ENCODE data around the gene SLC12A7.

DNA sequence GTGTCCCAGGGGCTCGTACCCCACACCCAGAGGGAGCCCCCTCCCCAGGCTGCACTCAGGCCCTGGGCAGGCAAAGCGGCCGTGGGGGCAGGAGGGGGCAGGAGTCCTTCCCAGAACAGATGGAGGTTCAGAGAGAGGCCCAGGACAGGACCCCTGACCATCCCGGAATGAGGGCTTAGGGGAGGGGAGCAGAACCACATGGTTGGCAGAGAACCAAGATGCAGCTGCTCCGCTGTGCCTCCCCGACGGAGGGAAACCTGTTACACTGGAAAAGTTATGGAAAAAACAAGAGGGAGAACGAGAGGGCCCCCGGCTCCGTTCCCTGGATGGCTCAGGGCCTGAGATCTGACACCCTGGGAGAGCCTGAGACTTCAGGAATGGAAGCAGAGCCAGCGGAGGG lies 22.7 kb downstream of the SLC12A7 start:
- TF ChIP-seq, protein P1, sequence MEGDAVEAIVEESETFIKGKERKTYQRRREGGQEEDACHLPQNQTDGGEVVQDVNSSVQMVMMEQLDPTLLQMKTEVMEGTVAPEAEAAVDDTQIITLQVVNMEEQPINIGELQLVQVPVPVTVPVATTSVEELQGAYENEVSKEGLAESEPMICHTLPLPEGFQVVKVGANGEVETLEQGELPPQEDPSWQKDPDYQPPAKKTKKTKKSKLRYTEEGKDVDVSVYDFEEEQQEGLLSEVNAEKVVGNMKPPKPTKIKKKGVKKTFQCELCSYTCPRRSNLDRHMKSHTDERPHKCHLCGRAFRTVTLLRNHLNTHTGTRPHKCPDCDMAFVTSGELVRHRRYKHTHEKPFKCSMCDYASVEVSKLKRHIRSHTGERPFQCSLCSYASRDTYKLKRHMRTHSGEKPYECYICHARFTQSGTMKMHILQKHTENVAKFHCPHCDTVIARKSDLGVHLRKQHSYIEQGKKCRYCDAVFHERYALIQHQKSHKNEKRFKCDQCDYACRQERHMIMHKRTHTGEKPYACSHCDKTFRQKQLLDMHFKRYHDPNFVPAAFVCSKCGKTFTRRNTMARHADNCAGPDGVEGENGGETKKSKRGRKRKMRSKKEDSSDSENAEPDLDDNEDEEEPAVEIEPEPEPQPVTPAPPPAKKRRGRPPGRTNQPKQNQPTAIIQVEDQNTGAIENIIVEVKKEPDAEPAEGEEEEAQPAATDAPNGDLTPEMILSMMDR (conservative IDR thresholded peaks at IDR 0.05 in 1 of 2, IDR thresholded peaks at IDR 0.05 in 1 of 2; ENCODE audit: low read depth in 1 of 2, low read length in 2 of 2) = no peak
- TF ChIP-seq EZH2 (IDR thresholded peaks at IDR 0.05; ENCODE audit: low read length, missing control alignments) = no peak
